ENCODE data around the gene PHF13. TPM values are rescaled to one million over a fixed set of nuclear protein-coding genes. Genes with fewer than 3 reads are reported as not detected.

The PHF13 gene
- total RNA-seq, 1 experiment from 2014 or later, result 20.9 TPM

GRCh38 chr1:6631058-6631457, 17.5 kb downstream of the PHF13 start:
- BruUV-seq (replicated peaks), result no TSS peak
- Histone ChIP-seq H3K4me2 (no peak overlapping the region), H3K9me3 (ENCODE audit: insufficient read depth, low read depth) (no peaks in the 10 kb centered on the region), H3K36me3 (ENCODE audit: low read depth) (no peaks in the 10 kb centered on the region), H3K27me3 (ENCODE audit: insufficient read depth, low read depth) (no peaks in the 10 kb centered on the region), H3F3A (ENCODE audit: insufficient read depth, low read depth) (no peaks in the 10 kb centered on the region), H3K27ac (no peak overlapping the region), H3K79me2 (ENCODE audit: low read depth) (0 out of 2 replicates have a peak, but pooled peaks cover 9% of the 10 kb centered on the region), H2AFZ (no peak overlapping the region), H3K4me3 (no peak overlapping the region), H3K4me1 (replicated peaks; ENCODE audit: insufficient read depth) (0 out of 2 replicates have a peak, but pooled peaks cover 4% of the 10 kb centered on the region), H3K9me2 (ENCODE audit: insufficient read depth) (no peaks in the 10 kb centered on the region), H4K20me1 (ENCODE audit: insufficient read depth) (no peaks in the 10 kb centered on the region)
- POLR2A ChIA-PET (ENCODE audit: unreplicated experiment), result no interaction called here
- CTCF ChIA-PET, result no interaction called here
- TF ChIP-seq EZH2 (IDR thresholded peaks at IDR 0.05; ENCODE audit: low read depth) (no peak), CTCF (conservative IDR thresholded peaks at IDR 0.05) (no peak)
- no peak for DNase-seq
- intact Hi-C loops (cut with micrococcal nuclease; ENCODE audit: unreplicated experiment), result no loop called here

- Histone ChIP-seq H3K4me2 (no peak overlapping the region), H3F3A (ENCODE audit: insufficient read depth, low read depth) (no peaks in the 10 kb centered on the region), H3K9me2 (ENCODE audit: insufficient read depth) (no peaks in the 10 kb centered on the region), H3K4me3 (no peak overlapping the region), H3K27ac (no peak overlapping the region), H2AFZ (no peak overlapping the region), H4K20me1 (ENCODE audit: insufficient read depth) (no peaks in the 10 kb centered on the region), H3K9me3 (ENCODE audit: insufficient read depth, low read depth) (no peaks in the 10 kb centered on the region), H3K36me3 (ENCODE audit: low read depth) (no peaks in the 10 kb centered on the region), H3K27me3 (ENCODE audit: insufficient read depth, low read depth) (no peaks in the 10 kb centered on the region), H3K4me1 (replicated peaks; ENCODE audit: insufficient read depth) (no peaks in the 10 kb centered on the region), H3K79me2 (ENCODE audit: low read depth) (no peaks in the 10 kb centered on the region)
- TF ChIP-seq CTCF (conservative IDR thresholded peaks at IDR 0.05) (no peak), EZH2 (IDR thresholded peaks at IDR 0.05; ENCODE audit: low read depth) (no peak)
- intact Hi-C loops (cut with micrococcal nuclease; ENCODE audit: unreplicated experiment), result no loop called here
- no peak for DNase-seq
- ChIA-PET CTCF (no interaction called here), POLR2A (ENCODE audit: unreplicated experiment) (no interaction called here)
- BruUV-seq (replicated peaks), result no TSS peak
These were observed 19.3 kb downstream of the PHF13 start for GRCh38 chr1:6632588-6633514.

- BruUV-seq (replicated peaks), result no TSS peak
These were observed 21.0 kb downstream of the PHF13 start for GRCh38 chr1:6634371-6635052.

More at GRCh38 chr1:6634371-6635052, 21.0 kb downstream of the PHF13 start:
- no peaks in the 10 kb centered on the region for H3K9me2 ChIP-seq (ENCODE audit: insufficient read depth)
- H3K4me1 ChIP-seq (replicated peaks; ENCODE audit: insufficient read depth), result no peaks in the 10 kb centered on the region
- H3K36me3 ChIP-seq (ENCODE audit: low read depth), result no peaks in the 10 kb centered on the region
- no peak overlapping the region for H2AFZ ChIP-seq
- no peaks in the 10 kb centered on the region for H4K20me1 ChIP-seq (ENCODE audit: insufficient read depth)
- no peak overlapping the region for H3K4me2 ChIP-seq
- no peaks in the 10 kb centered on the region for H3K27me3 ChIP-seq (ENCODE audit: insufficient read depth, low read depth)
- no peaks in the 10 kb centered on the region for H3F3A ChIP-seq (ENCODE audit: insufficient read depth, low read depth)
- CTCF ChIA-PET, result no interaction called here
- no peak overlapping the region for H3K27ac ChIP-seq
- H3K4me3 ChIP-seq, result no peak overlapping the region
- no peaks in the 10 kb centered on the region for H3K79me2 ChIP-seq (ENCODE audit: low read depth)
- peak in 1 of 2 experiments; percentile 50 for DNase-seq
- POLR2A ChIA-PET (ENCODE audit: unreplicated experiment), result interaction anchor here (0.7 kb wide), 1 partner anchor 163 kb away, joined by 3 read pairs; no protein-coding TSS in a partner anchor
- TF ChIP-seq EZH2 (IDR thresholded peaks at IDR 0.05; ENCODE audit: low read depth), result no peak
- TF ChIP-seq CTCF (conservative IDR thresholded peaks at IDR 0.05), result peak; percentile 45; the same call in 1 of the 2 replicates
- intact Hi-C loops (cut with micrococcal nuclease; ENCODE audit: unreplicated experiment), result no loop called here
- H3K9me3 ChIP-seq (ENCODE audit: insufficient read depth, low read depth), result no peaks in the 10 kb centered on the region
